Lower leg skin (tissue), 3 donors: ENCODE data around the gene DIP2C.

ENCODE experiments used
- CTCF ChIP-seq, 3 donors: fragments of 450-650 bp; IDR thresholded peaks; one replicate each; pipeline ENCODE4 v1.5.1; 2016; ENCODE audit warnings: antibody characterized with exemption in 3 of 3, mild to moderate bottlenecking in 3 of 3, moderate library complexity in 2 of 3
- POLR2A ChIP-seq, 2 donors: fragments of 450-650 bp; IDR thresholded peaks; one replicate each; pipeline ENCODE4 v1.6.1; 2016 to 2017; ENCODE audit warnings: antibody characterized with exemption in 2 of 2, mild to moderate bottlenecking in 1 of 2, moderate library complexity in 1 of 2

GRCh38 chr10:568848-569247 is 120.6 kb downstream of the DIP2C start:
- TF ChIP-seq POLR2A (IDR thresholded peaks at IDR 0.05) = no peak
- TF ChIP-seq CTCF (IDR thresholded peaks at IDR 0.05) = no peak
